GM18499 (cell line): ENCODE data around the gene NFASC.

Experiments used
- ATAC-seq: cut with Tn5 transposase; IDR thresholded peaks from one replicate; pipeline ENCODE4 v1.9.1; 2021; ENCODE audit warnings: moderate number of reproducible peaks; ENCODE audit not compliant: insufficient read depth, unreplicated experiment

Gene NFASC

GRCh38 chr1:204975568-204976235, 105.0 kb downstream of the NFASC start:
- ATAC-seq, result no peak

DNA sequence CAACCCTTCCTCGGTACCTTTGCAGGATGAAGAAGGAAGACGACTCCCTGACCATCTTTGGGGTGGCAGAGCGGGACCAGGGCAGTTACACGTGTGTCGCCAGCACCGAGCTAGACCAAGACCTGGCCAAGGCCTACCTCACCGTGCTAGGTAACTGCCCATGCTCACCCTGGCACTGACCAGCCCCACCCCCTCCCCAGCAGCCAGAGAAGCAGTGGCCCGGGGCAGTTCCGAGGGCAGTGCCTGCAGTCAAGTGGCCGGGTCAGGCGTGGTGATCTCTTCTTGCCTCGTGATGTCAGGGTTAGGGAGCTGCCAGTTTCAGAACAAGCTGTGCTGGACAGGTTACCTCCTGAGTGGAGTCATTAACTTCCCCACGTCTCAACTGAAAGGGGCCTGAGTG, 106.0 kb downstream of the NFASC start:
- no peak for ATAC-seq

- no peak for ATAC-seq
Measured at GRCh38 chr1:204977318-204977717, 106.7 kb downstream of the NFASC start.

DNA sequence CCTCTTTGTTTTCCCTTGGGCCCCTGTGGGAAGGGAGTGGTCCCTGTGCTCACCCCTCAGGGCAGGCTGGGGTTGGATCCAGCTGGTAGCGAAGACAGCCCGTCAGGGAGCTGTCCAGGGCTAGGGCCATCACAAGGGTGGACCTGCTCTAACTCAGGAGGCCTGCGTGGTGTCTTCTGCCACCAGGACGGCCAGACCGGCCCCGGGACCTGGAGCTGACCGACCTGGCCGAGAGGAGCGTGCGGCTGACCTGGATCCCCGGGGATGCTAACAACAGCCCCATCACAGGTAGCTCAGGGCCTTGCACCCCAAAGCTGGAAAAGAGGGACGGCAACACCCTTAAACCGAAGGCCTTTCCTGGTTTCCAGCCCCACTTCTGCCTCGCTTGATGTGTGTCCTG, 108.1 kb downstream of the NFASC start:
- ATAC-seq, result no peak

GRCh38 chr1:204979306-204979705, 108.6 kb downstream of the NFASC start:
- ATAC-seq, result no peak

- no peak for ATAC-seq
Measured at GRCh38 chr1:204979891-204980649, 109.4 kb downstream of the NFASC start.

GRCh38 chr1:204980840-204981405, 110.3 kb downstream of the NFASC start:
- no peak for ATAC-seq

DNA sequence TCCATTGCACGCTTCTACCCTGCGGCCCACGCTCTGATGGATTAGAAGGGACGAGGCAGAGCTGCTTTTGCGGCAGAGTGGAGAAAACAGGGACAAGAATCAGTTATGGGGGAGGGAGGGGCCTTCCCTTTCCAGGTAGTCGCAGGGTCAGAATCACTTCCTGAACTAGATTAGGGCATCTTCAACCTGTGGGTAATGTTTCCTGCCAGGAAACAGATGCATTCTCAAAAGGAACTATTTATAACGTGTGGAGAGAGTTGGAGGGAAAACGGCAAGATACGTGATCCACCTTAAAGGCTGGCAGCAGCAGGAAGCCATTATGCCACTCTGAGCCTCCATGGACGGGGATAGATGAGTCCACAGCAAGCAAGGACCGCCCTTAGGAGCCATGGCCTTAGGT, 112.5 kb downstream of the NFASC start:
- ATAC-seq, result no peak

- ATAC-seq, result no peak
Measured at GRCh38 chr1:204983881-204984280, 113.2 kb downstream of the NFASC start.

GRCh38 chr1:204984499-204984898, 113.8 kb downstream of the NFASC start:
- no peak for ATAC-seq

- no peak for ATAC-seq
Measured at GRCh38 chr1:204986181-204986580, 115.5 kb downstream of the NFASC start.

DNA sequence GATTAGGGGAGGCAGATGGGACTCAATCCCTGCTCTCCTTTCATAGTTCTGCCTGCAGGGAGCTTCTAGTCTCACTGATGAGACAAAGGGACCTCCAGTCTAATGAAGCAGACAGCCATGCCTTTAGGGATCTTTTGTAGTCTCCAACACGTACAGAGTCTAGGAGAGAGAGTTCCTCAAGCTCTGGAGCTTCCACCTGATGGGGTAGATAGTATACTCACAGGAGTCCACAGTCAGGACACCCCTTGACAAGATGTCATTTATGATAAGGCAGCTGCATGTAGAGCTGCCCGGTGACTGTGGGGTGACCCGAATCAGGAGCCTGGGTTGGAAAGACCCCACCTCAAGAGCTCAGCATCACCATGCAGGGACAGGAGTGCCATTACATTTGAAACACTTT, 117.0 kb downstream of the NFASC start:
- ATAC-seq, result no peak

GRCh38 chr1:204988196-204988595, 117.5 kb downstream of the NFASC start:
- no peak for ATAC-seq

GRCh38 chr1:204989266-204990058, 118.8 kb downstream of the NFASC start:
- no peak for ATAC-seq

DNA sequence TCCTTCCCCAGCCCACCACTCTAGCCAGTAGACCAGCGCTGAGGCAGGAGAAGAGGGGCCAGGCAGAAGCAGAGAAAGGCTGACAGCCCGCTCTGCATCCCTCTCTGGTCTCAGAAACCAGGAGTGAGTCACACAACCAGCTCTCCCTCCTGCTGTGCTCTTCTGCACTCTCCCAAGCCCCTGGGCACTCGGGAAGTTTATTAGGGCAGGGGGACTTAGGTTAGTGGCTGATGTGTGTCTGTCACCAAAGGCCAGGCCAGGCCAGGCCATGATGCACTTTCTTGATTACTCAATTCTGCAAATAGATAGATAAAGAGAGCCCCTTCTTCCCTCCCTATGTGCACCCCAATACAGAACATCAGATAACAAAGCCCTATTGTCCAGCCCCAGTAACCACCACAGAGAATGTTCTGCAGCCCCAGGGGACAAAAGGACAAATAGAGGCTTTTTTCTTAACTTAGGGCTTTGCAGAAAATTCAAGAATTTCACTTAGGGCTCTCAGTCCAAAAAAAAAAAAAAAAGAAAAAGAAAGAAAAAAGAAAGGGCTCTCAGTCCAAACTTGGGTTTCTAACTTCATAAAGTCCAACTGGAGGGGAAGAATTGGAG, 119.5 kb downstream of the NFASC start:
- ATAC-seq, result no peak

DNA sequence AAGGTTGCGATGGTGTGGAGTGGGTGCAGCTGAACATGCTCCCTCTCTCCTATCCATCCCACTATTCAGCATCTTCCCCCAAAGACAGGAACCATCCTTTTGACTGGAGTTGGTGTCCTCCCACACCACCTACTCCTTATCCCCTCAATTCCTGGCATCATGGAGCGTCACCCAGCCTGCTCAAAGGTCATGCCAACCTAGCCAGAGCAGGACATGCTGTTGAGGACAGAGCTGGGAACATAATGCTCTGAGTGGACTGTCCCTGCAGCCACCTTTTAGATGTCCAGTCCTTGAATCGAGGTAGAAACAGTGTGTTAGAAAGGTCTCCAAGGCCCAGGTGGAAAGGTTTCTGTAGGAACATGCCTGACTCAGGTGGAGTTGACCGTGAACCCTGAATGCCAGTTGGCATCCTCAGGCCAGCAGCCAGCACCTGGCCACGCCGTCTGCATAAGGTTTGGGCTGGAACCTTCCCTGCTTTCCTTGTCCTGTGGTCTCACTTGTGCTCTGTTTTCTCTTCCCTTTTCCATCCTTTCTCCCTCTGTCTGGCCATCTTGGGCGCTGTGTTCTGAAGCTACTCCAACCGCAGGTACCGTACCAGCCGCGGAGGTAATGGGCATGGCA, 120.2 kb downstream of the NFASC start:
- ATAC-seq, result no peak

- ATAC-seq, result no peak
Measured at GRCh38 chr1:204991342-204991844, 120.7 kb downstream of the NFASC start.

DNA sequence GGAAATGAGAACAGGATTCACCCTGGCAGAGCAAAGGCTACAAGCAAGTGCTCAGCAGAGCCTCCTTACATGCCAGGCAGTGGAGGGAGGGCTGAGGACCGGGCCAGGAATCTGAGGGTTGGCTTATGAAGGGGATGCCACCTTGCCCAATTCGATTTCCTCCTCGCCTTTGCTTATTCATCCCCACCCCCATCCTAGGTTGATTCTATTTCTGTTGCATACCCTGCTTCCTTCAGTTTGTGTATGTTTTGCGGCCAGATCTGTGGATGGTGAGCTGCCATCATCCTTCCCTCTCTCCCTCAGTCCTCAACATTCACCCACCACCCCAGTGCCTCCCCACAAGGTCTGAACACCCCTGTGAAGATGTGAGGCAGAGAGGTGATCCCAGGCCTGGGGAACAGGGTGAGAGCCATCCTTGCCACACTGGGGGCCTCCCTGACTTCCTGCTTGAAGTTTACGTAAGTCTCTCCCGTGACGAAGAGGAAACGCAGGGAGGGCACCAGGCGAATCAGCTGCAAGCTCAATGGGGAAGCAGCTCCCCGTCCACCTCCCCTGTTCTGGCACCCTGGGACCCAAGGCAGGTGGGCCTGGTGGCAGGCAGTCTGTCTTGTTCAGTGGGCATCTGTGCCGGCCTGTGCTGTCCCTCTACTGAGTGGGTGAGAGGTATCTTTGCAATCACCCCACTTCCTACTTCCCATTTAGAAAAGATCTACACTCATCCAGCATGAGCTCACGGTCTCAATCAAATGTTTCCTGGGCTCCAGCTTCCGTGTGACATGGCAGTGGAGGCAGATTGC, 121.7 kb downstream of the NFASC start:
- no peak for ATAC-seq

GRCh38 chr1:204992998-204993314, 122.3 kb downstream of the NFASC start:
- ATAC-seq, result no peak
